Subcutaneous adipose tissue (tissue), 4 donors: ENCODE measurements around the gene LUZP2. TPM values are rescaled to one million over a fixed set of nuclear protein-coding genes. Genes with fewer than 3 reads are reported as not detected.

Experiments
- CTCF ChIP-seq: fragments of 450-650 bp; IDR thresholded peaks from one replicate; pipeline ENCODE4 v1.5.1; 2016; ENCODE audit warnings: low read depth, mild to moderate bottlenecking, control low read depth, antibody characterized with exemption, moderate library complexity
- total RNA-seq, 4 donors: library from RNA; depleted of rRNA; stranded (reverse); fragments of >200 nt; gene quantifications; one replicate each; pipeline ENCODE4 v1.1.0, GENCODE V29; 2016

LUZP2 gene
- total RNA-seq, 4 donors from 2014 or later: 0.33 to 0.66 (median 0.38) TPM; not detected in 1

GRCh38 chr11:24828938-24829605 is 332.2 kb downstream of the LUZP2 start:
- no peak for TF ChIP-seq CTCF

- no peak for TF ChIP-seq CTCF
Measured at GRCh38 chr11:24833573-24833972, 336.7 kb downstream of the LUZP2 start.

GRCh38 chr11:24837112-24837511 is 340.3 kb downstream of the LUZP2 start:
- TF ChIP-seq CTCF: no peak

GRCh38 chr11:24842308-24842707 is 345.5 kb downstream of the LUZP2 start:
- TF ChIP-seq CTCF: no peak

GRCh38 chr11:24844406-24844805 is 347.6 kb downstream of the LUZP2 start:
- TF ChIP-seq CTCF: no peak

GRCh38 chr11:24848857-24849256 is 352.0 kb downstream of the LUZP2 start:
- TF ChIP-seq CTCF: no peak

- no peak for TF ChIP-seq CTCF
Measured at GRCh38 chr11:24855951-24856350, 359.1 kb downstream of the LUZP2 start.
